GM12865 (cell line): Measurements from ENCODE around the gene SPEF1.
"Not testable (repeated sequence)": the region's sequence is repeated elsewhere in the genome, so short reads cannot be mapped to it uniquely, and the experiment has no call there.

ENCODE experiments used
- DNase-seq: peaks from one replicate; pipeline ENCODE4 v3.0.0; 2010; ENCODE audit warnings: low read depth
- H3K4me3 ChIP-seq: 2 replicates; pipeline ENCODE4 v1.5.1; 2011; ENCODE audit warnings: mild to moderate bottlenecking, low read depth, low read length, control low read depth
- TF ChIP-seq, protein P1 (sequence below): IDR thresholded peaks from 2 replicates; pipeline ENCODE4 v1.5.1; 2011; ENCODE audit warnings: low read length, control low read depth, low read depth, inconsistent platforms; ENCODE audit not compliant: insufficient read depth; ENCODE audit errors: missing control alignments

Gene SPEF1

DNA sequence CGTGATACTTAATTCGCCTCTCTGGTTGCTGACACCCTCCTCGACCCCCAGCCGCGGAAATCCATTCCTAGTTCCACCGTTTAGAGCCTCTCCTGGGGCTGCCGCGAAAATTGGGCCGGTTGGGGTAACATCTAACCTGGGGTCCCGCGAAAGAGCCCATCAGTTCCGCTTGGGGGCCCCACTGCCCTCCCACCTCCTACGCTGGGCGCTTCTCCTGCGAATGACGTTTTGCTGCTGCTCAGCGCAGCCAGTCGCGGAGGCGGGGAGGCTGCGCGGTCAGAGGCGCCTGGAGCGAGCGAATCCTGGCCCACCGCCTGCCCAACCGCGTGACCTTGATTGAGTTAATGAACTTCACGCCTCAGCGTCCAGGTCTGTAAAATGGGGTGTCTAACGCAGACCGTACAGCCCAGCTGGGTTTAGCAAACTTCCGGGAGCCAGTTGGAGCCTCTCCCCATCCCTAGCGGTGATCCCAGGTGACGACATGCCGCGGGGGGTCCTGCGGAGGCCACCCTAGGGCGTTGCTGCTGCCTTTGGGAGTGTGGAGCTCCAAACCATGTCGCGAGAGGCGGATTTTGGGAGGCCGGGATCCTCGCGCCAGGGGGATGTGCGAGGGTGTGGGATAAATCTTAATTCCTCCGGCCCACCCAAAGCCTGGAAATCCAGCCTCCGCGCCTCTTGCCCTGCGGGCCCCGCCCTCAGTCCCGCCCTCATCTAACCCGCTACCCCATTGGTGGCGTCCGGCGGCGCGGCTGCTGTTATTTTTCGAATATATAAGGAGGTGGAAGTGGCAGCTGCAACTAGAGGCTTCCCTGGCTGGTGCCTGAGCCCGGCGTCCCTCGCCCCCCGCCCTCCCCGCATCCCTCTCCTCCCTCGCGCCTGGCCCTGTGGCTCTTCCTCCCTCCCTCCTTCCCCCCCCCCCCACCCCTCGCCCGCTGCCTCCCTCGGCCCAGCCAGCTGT lies 14.5 kb upstream of the SPEF1 start, which contains the start of gene CDC25B:
TSS of gene CDC25B (plus strand) at position 800 of the 958 bp plus-strand sequence. CDS start 222 bp downstream, outside the sequence.
- TF ChIP-seq, protein P1, sequence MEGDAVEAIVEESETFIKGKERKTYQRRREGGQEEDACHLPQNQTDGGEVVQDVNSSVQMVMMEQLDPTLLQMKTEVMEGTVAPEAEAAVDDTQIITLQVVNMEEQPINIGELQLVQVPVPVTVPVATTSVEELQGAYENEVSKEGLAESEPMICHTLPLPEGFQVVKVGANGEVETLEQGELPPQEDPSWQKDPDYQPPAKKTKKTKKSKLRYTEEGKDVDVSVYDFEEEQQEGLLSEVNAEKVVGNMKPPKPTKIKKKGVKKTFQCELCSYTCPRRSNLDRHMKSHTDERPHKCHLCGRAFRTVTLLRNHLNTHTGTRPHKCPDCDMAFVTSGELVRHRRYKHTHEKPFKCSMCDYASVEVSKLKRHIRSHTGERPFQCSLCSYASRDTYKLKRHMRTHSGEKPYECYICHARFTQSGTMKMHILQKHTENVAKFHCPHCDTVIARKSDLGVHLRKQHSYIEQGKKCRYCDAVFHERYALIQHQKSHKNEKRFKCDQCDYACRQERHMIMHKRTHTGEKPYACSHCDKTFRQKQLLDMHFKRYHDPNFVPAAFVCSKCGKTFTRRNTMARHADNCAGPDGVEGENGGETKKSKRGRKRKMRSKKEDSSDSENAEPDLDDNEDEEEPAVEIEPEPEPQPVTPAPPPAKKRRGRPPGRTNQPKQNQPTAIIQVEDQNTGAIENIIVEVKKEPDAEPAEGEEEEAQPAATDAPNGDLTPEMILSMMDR: peak; percentile 38
- DNase-seq: peak; percentile 92
- peak within 1 kb of the TSS; percentile 91 for H3K4me3 ChIP-seq

DNA sequence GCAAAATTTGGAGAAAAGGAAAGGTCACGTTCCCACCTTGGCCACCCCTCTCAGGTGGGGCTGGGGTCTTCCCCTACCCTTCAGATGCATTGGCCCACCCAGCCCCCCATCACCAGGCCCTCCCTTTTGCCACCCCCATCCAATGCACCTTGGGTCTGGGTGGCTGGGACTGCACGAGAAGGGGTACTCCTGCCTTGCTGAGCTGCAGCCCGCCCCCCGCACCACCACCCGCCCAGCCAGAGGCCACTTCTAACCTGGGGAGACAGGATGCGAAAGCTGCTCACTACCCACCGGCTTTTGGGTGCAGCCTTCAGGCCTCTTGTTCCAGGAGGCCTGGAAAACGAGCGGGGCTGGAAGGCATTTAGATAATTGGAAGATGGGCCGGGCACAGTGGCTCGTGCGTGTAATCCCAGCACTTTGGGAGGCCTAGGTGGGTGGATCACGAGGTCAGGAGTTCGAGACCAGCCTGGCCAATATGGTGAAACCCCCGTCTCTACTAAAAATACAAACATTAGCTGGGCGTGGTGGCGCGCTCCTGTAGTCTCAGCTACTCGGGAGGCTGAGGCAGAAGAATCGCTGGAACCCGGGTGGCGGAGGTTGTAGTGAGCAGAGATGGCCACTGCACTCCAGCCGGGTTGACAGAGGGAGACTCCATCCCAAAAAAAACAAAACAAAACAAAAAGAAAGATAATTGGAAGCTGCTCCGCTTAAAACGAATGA lies 13.6 kb upstream of the SPEF1 start:
- TF ChIP-seq, protein P1: no peak
- no peak for DNase-seq
- peak overlapping the region; percentile 91 for H3K4me3 ChIP-seq

DNA sequence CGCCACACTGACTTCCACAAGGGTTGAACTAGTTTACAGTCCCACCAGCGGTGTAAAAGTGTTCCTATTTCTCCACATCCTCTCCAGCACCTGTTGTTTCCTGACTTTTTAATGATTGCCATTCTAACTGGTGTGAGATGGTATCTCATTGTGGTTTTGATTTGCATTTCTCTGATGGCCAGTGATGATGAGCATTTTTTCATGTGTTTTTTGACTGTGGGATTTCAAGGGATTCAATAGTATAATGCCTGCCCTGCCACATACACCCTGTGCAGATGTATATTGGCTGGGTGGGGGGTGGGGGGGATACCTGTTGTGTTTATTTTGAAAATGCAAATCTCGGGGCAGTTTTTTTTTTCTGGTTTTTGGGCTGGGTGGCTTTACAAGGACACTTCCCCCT lies 12.9 kb upstream of the SPEF1 start:
- DNase-seq, H3K4me3 ChIP-seq: not testable (repeated sequence)

DNA sequence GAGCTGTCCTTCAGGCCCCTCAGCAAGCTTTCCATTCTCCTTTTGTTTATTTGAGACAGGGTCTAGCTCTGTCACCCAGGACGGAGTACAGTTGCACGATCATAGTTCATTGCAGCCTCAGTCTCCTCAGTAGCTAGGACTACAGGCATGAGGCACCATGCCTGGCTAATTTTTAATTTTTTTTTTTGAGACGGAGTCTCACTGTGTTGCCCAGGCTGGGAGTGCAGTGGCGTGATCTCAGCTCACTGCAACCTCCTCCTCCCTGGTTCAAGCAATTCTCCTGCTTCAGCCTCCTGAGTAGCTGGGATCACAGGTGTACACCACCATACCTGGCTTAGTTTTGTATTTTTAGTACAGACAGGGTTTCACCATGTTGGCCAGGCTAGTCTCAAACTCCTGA lies 8.0 kb upstream of the SPEF1 start:
- DNase-seq, H3K4me3 ChIP-seq: not testable (repeated sequence)

DNA sequence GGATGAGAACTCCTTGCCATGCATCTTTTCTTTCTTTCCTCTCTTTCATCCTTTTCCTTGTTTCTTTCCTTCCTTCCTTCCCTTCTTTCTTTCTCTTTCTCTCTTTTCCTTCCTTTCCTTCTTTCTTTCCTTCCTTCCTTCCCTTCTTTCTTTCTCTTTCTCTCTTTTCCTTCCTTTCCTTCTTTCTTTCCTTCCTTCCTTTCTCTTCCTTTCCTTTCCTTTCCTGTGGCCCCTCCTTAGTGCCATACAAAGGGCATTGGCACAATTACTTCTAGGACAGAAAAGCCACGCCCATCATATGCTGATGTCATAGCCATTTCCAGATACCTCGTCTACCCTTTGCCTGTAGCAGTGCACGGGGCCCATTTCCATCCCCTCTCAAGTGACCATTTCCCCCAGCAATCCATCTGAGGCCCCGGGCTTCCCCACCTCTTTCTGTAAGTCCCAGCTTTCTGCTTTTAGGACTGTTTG lies 7.5 kb upstream of the SPEF1 start:
- H3K4me3 ChIP-seq: no peak overlapping the region
- TF ChIP-seq, protein P1: no peak
- DNase-seq: no peak

DNA sequence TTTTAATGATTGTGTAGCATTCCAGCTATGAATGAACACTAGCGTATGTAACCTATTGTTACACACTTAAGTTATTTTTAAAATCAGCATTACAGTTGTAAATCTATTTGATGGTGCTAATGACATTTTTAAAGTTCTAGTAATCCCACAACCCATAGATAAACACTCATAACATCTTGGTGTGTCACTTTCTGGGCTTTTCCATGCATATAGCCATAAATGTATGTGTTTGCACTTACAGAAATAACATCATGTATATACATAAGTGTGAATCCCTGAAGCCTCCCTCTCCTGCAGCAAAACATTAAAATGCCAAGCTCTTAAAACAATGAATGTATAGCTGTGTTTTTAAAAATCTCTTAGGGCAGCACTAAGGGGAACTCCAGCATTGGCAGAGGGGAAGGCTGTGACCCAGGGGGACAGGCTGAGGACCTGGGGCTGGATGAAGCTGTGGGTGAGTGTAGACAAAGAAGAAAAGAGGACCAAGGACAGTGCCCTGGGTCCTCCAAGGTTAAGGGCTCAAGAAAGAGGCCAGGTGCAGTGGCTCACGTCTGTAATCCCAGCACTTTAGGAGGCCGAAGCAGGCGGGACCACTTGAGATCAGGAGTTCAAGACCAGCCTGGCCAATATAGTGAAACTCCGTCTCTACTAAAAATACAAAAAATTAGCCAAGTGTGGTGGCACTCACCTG lies 6.2 kb upstream of the SPEF1 start:
- TF ChIP-seq, protein P1: no peak
- DNase-seq: no peak
- peak overlapping the region; percentile 47 for H3K4me3 ChIP-seq

DNA sequence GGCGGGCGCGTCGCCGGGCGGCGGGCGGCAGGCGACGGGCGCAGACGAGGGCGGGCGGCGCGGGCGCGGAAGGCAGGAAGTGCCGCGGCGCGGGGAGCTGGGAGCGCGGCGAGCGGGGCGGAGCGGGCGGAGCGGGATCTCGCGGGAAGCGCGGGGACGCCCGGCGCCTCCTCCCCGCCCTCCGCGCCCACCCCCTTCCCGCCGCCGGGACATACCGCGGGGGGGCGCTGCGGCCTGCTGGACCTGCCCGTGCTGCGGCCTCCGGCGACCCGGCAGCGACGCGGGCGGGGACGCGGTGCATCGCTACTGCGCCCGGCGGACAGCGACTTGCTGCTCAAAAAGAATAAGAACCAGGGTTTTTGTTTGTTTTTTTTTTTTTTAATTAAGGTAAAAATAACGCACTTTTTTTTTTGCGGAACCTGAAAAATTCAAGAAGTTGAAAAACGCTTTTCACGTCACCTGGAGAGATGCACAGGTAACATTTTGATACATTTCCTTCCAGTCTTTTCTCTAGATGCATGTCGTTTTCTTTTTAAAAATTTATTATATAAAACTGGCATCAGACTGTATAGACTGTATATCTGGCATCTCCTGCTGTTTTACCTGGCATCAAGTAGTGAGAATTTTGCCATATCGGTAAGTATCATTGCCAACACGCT lies 5.5 kb upstream of the SPEF1 start, which contains the start of gene CENPB:
TSS of gene CENPB (minus strand) at position 76 of the 659 bp plus-strand sequence. CDS start 257 bp downstream, outside the sequence.
- peak within 1 kb of the TSS; percentile 82 for H3K4me3 ChIP-seq
- peak; percentile 94 for DNase-seq
- TF ChIP-seq, protein P1: peak; percentile 80
